CD4-positive, CD25-positive, alpha-beta regulatory T cell (primary cell): Measurements from ENCODE around the gene ZDHHC11B. TPM values are rescaled to one million over a fixed set of nuclear protein-coding genes. Genes with fewer than 3 reads are reported as not detected.
"Not testable (repeated sequence)": the region's sequence is repeated elsewhere in the genome, so short reads cannot be mapped to it uniquely, and the experiment has no call there.

Experiments
- ATAC-seq, 2 donors: fragments of 150-1000 bp; cut with Tn5 transposase; one replicate each; pipeline ENCODE4 v1.10.0; 2021; ENCODE audit warnings: low read depth in 2 of 2, moderate number of reproducible peaks in 2 of 2, moderate library complexity in 1 of 2
- DNase-seq, 3 donors: peaks; one replicate each; pipeline versions ENCODE4 v3.0.0 to v3.0.0-alpha.2; 2012 to 2022; ENCODE audit warnings: mixed read lengths in 1 of 3
- H3K27ac ChIP-seq: one replicate; pipeline ENCODE4 v1.7.0; 2013; ENCODE audit warnings: mild to moderate bottlenecking, low read length; ENCODE audit not compliant: insufficient read depth, poor library complexity, severe bottlenecking
- H3K27me3 ChIP-seq: one replicate; pipeline ENCODE4 v1.7.0; 2013; ENCODE audit warnings: low read length; ENCODE audit not compliant: control insufficient read depth, insufficient read depth
- H3K36me3 ChIP-seq: one replicate; pipeline ENCODE4 v1.7.0; 2013; ENCODE audit warnings: mild to moderate bottlenecking, low read length, moderate library complexity; ENCODE audit not compliant: control insufficient read depth, insufficient read depth
- H3K4me1 ChIP-seq: 2 replicates; pipeline ENCODE4 v1.7.0; 2013; ENCODE audit warnings: mild to moderate bottlenecking, low read length; ENCODE audit not compliant: insufficient read depth, control insufficient read depth, poor library complexity, severe bottlenecking
- H3K4me3 ChIP-seq: one replicate; pipeline ENCODE4 v1.7.0; 2013; ENCODE audit warnings: low read depth, mild to moderate bottlenecking, low read length, moderate library complexity
- H3K9me3 ChIP-seq, 2 experiments: 1 replicate in 1 of 2; 2 replicates in 1 of 2; pipeline ENCODE4 v1.7.0; 2013; ENCODE audit warnings: low read length in 2 of 2, mild to moderate bottlenecking in 1 of 2, moderate library complexity in 1 of 2; ENCODE audit not compliant: control insufficient read depth in 2 of 2
- H3K27ac Mint-ChIP-seq, 3 donors: one replicate each; pipeline ENCODE4 v1.8.0; 2020 to 2022; ENCODE audit warnings: mild to moderate bottlenecking in 3 of 3, mixed read lengths in 3 of 3, moderate library complexity in 2 of 3
- H3K27me3 Mint-ChIP-seq: one replicate; pipeline ENCODE4 v1.8.0; 2022; ENCODE audit warnings: mild to moderate bottlenecking, mixed read lengths
- H3K36me3 Mint-ChIP-seq: one replicate; pipeline ENCODE4 v1.8.0; 2020; ENCODE audit warnings: mixed read lengths
- H3K4me1 Mint-ChIP-seq, 4 donors: one replicate each; pipeline ENCODE4 v1.8.0; 2020 to 2022; ENCODE audit warnings: mixed read lengths in 4 of 4, mild to moderate bottlenecking in 1 of 4
- H3K4me3 Mint-ChIP-seq, 4 donors: one replicate each; pipeline ENCODE4 v1.8.0; 2020 to 2022; ENCODE audit warnings: mild to moderate bottlenecking in 4 of 4, mixed read lengths in 4 of 4, moderate library complexity in 3 of 4
- H3K9me3 Mint-ChIP-seq, 7 donors: one replicate each; pipeline ENCODE4 v1.8.0; 2020 to 2022; ENCODE audit warnings: mixed read lengths in 7 of 7, mild to moderate bottlenecking in 3 of 7, moderate library complexity in 2 of 7
- polyA plus RNA-seq, 4 donors: library from polyadenylated mRNA; unstranded; fragments of 300-500 nt; fragmentation: Illumina TruSeq; gene quantifications; one replicate each; pipeline ENCODE4 v1.2.3, GENCODE V29; 2021
- total RNA-seq: library from RNA; stranded (reverse); gene quantifications from one replicate; pipeline ENCODE4 v1.2.3, GENCODE V29; 2022

Gene ZDHHC11B
- total and polyA plus RNA-seq, 5 donors from 2014 or later: 17.7 TPM; not detected in 4

DNA sequence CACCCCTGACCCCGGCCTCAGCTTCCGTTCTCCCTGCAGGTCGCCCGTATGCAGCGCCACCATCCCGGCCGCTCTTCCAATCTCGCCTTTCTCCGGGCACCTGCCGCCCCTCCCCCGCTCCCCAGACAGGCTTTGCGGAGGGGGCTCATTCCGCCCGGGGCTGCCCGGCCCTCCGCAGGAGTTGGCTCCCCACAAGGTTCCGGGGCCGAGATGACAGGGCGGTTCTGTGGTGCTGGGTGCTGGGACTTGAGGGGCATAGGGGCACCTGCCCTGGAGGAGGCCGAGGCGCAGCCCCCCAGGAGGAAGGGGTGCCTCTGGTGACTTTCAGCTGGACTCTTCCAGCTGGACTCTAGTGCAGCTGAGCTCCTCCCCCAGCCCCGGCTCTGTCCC lies 90.5 kb downstream of the ZDHHC11B start:
- H3K27me3 ChIP-seq, H3K4me1 Mint-ChIP-seq, H3K4me3 ChIP-seq, H3K27ac Mint-ChIP-seq, H3K27me3 Mint-ChIP-seq, H3K36me3 Mint-ChIP-seq, H3K27ac ChIP-seq, DNase-seq, H3K9me3 ChIP-seq, H3K9me3 Mint-ChIP-seq, ATAC-seq, H3K36me3 ChIP-seq: not testable (repeated sequence)
- peaks cover 12% of the 10 kb centered on the region for H3K4me1 ChIP-seq
- H3K4me3 Mint-ChIP-seq: peak overlapping the region in 1 of 4 donors; percentile 71

DNA sequence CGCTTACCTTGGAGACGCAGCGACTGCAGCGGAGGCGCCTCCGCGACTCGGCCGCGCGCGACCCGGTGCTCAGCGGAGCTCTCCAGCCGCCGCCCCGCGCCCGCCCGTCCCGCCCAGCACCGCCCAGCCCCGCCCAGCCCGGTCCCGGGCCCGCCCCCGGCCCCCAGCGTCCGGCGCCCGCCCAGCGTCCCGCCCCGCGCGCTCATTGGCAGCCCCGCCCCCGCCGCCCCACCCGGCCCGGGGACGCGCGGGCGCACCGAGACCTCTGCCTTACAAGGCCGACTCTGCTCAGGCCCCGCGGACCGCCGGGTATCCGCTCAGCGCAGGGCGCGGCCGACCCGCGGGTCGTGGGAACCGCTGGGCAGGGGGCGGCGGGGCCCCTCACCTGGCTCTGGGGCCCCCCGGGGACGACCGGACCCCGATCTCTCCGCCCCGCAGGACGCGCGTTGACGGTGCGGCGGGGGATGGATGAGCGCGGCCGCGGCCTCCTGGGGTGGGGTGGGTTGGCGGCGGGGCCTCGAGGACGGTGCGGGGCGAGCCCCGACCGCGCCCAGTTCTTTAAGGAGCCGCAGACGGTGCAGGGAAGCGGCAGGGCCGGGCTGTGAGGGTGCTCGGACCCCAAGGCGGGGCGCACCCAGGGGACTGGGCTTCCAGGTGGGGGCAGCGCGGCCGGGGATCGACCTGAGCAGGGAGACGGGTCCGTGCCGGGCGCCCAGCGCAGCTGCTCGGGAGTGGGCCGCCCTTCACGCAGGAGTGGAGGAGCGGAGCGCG lies 91.1 kb downstream of the ZDHHC11B start, which contains the start of gene TPPP:
TSS of gene TPPP (minus strand) at position 82 of the 771 bp plus-strand sequence. CDS start 15,292 bp downstream, outside the sequence.
- not testable (repeated sequence) for H3K9me3 ChIP-seq, H3K27ac Mint-ChIP-seq, H3K4me1 Mint-ChIP-seq, H3K36me3 ChIP-seq, H3K9me3 Mint-ChIP-seq, H3K27me3 Mint-ChIP-seq, H3K36me3 Mint-ChIP-seq, H3K27me3 ChIP-seq, H3K27ac ChIP-seq, H3K4me3 ChIP-seq
- peak; percentile 84 to 88 for ATAC-seq
- peaks cover 12% of the 10 kb centered on the region for H3K4me1 ChIP-seq
- peak; percentile 67 to 74 (median 70) for DNase-seq
- H3K4me3 Mint-ChIP-seq: peak within 1 kb of the TSS in 2 of 4 donors; percentile 10 to 71

DNA sequence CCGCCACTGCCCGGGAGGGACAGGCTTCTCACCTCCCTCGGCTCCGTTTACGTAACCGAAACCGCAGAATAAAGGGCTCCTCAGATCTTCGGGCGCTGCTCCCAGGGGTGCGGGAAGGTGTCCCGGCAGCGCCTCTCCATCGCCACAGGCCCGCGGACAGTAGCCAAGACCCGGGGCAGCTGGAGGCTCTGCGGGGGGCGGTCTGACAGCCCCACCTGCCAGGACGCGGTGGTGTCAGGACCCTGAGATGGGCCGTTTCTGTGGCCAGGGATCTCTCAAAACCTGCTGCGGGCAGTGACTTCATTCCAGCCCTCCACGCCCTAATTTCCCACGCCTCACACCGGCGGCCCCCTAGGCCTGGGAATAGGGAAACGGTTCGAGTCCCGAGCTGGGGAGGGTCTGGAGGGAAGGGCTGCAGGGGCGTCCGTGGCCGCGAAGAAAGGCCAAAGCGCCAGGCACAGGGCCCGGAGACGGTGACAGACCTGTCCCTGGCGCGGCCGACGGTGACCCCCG lies 91.9 kb downstream of the ZDHHC11B start:
- H3K4me1 ChIP-seq: peaks cover 12% of the 10 kb centered on the region
- not testable (repeated sequence) for H3K27ac ChIP-seq, H3K9me3 Mint-ChIP-seq, H3K27ac Mint-ChIP-seq, H3K27me3 ChIP-seq, H3K4me3 ChIP-seq, H3K36me3 ChIP-seq, H3K36me3 Mint-ChIP-seq, H3K4me1 Mint-ChIP-seq, DNase-seq, H3K27me3 Mint-ChIP-seq, H3K9me3 ChIP-seq, ATAC-seq
- peak overlapping the region in 1 of 4 donors; percentile 61 for H3K4me3 Mint-ChIP-seq

DNA sequence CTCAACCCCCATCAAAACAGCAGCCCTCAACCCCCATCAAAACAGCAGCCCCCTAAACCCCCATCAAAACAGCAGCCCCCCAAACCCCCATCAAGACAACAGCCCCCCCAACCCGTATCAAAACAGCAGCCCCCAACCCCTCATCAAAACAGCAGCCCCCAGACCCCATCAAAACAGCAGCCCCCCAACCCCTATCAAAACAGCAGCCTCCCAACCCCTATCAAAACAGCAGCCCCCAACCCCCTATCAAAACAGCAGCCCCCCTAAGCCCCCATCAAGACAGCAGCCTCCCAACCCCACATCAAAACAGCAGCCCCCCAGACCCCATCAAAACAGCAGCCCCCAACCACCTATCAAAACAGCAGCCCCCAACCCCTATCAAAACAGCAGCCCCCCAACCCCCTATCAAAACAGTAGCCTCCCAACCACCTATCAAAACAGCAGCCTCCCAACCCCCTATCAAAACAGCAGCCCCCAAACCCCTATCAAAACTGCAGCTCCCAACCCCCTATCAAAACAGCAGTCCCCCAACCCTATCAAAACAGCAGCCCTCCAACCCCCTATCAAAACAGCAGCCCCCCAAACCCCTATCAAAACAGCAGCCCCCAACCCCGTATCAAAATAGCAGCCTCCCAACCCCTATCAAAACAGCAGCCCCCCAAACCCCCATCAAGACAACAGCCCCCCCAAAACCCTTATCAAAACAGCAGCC lies 92.6 kb downstream of the ZDHHC11B start:
- H3K36me3 Mint-ChIP-seq: no peaks in the 10 kb centered on the region
- H3K27ac Mint-ChIP-seq: no peak overlapping the region
- no peak for ATAC-seq
- DNase-seq: no peak
- H3K4me1 Mint-ChIP-seq: peaks cover 0 to 1% (median 0%) of the 10 kb centered on the region in 4 donors
- H3K27ac ChIP-seq: no peak overlapping the region
- no peaks in the 10 kb centered on the region for H3K27me3 ChIP-seq
- H3K27me3 Mint-ChIP-seq: peaks cover 4% of the 10 kb centered on the region
- H3K4me1 ChIP-seq: peaks cover 12% of the 10 kb centered on the region
- no peaks in the 10 kb centered on the region for H3K36me3 ChIP-seq
- no peaks in the 10 kb centered on the region for H3K9me3 ChIP-seq
- H3K9me3 Mint-ChIP-seq: peaks cover 0 to 2% (median 0%) of the 10 kb centered on the region in 7 donors
- H3K4me3 ChIP-seq: no peak overlapping the region
- peak overlapping the region in 2 of 4 donors; percentile 10 to 61 for H3K4me3 Mint-ChIP-seq

DNA sequence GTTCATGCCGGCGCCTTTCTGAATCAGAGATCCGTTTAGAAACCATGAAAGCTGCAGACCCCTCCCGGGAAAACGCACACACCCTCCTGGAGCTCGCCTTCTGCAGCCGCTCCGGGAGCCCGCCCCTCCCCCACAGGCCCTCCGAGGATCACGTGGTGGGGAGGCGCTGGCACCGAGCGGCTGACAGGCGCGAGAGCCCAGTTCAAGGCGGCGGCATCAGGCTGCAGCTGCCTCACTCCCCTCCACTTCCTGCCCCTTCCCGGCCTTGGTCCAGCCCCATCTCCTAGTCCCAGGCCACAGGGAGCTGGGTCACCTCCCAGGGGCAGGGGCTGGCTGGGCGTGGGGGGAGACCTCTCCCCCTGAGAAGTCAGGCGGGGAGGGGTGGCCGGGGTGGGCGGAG lies 93.5 kb downstream of the ZDHHC11B start:
- not testable (repeated sequence) for H3K36me3 Mint-ChIP-seq, H3K9me3 ChIP-seq, H3K36me3 ChIP-seq, H3K4me3 Mint-ChIP-seq, ATAC-seq, H3K27me3 Mint-ChIP-seq, H3K4me1 Mint-ChIP-seq, H3K27ac Mint-ChIP-seq, DNase-seq, H3K9me3 Mint-ChIP-seq, H3K27me3 ChIP-seq, H3K4me3 ChIP-seq, H3K27ac ChIP-seq
- peaks cover 12% of the 10 kb centered on the region for H3K4me1 ChIP-seq

DNA sequence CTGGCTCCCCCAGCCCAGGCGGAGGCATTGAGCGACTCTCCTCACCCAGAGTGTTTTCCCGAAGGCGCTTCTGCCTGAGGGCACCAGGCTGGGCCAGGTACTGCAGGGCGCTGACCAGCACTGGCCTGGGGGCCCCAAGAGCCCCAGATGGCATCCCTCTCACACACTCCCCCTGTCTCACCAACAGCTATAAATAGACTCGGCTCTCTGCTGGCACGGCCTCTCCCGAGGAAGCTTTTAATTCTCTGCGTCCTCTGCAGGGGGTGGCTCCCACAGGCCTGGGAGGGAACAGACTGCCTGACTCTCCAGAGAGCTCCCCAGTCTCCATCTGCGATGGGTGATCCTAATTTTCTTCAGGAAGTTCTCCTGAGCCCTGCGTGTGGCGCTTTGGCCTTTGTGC lies 94.2 kb downstream of the ZDHHC11B start:
- H3K27ac Mint-ChIP-seq, H3K27me3 ChIP-seq, H3K4me3 Mint-ChIP-seq, H3K36me3 ChIP-seq, H3K4me3 ChIP-seq, H3K9me3 Mint-ChIP-seq, H3K4me1 Mint-ChIP-seq, H3K27ac ChIP-seq, H3K27me3 Mint-ChIP-seq, ATAC-seq, H3K36me3 Mint-ChIP-seq, H3K9me3 ChIP-seq, DNase-seq: not testable (repeated sequence)
- peaks cover 12% of the 10 kb centered on the region for H3K4me1 ChIP-seq

DNA sequence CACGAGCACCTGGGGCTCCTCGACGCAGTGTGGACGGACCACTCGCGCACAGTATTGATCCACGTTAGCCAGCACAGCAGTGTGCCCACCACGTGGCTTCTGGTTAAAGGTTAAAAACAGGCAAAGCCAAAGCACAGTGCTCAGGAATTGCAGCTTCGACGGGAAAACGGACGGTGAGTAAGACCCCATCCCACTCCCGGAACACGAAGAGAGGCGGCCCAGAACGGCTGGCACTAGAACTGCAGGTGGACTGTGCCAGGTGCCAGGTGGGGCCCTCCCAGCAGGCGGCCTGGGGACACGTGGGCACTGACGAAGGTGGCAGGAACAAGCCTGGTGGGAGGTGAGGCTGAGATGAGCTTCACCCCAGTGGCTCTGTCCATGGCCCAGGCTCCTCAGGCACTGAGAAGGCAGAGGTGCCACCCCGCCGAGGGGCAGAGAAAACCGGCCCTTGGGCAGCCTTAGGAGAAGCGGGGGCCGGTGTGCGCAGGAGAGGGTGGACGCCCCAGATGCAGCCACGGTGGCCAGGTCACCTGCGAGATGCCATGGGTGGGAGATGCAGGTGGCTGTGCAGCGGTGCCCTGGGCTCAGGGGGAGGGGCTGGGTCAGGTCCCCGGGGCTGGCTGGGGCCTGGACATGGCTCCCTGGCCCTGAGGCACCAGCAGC lies 96.0 kb downstream of the ZDHHC11B start:
- not testable (repeated sequence) for H3K36me3 Mint-ChIP-seq, H3K4me3 Mint-ChIP-seq, H3K9me3 ChIP-seq, H3K27me3 ChIP-seq, H3K27me3 Mint-ChIP-seq, H3K36me3 ChIP-seq, H3K9me3 Mint-ChIP-seq, ATAC-seq, H3K27ac Mint-ChIP-seq, H3K27ac ChIP-seq, H3K4me1 Mint-ChIP-seq, H3K4me3 ChIP-seq, DNase-seq
- H3K4me1 ChIP-seq: peaks cover 12% of the 10 kb centered on the region
